Endodermal cell (in vitro differentiated cells): Measurements from ENCODE around the gene DCTN4. TPM values are rescaled to one million over a fixed set of nuclear protein-coding genes. Genes with fewer than 3 reads are reported as not detected.

ENCODE experiments used
- DNase-seq: peaks from one replicate; pipeline ENCODE4 v3.0.0-alpha.2; 2017
- H3K27ac ChIP-seq: 2 replicates; pipeline ENCODE4 v1.5.1; 2013; ENCODE audit warnings: mild to moderate bottlenecking, low read depth, low read length, moderate library complexity
- H3K27me3 ChIP-seq: 2 replicates; pipeline ENCODE4 v1.6.1; 2013; ENCODE audit warnings: mild to moderate bottlenecking, low read length, moderate library complexity; ENCODE audit not compliant: insufficient read depth, control insufficient read depth, poor library complexity, severe bottlenecking
- H3K36me3 ChIP-seq: 2 replicates; pipeline ENCODE4 v1.7.0; 2013; ENCODE audit warnings: mild to moderate bottlenecking, low read length, moderate library complexity; ENCODE audit not compliant: control insufficient read depth, insufficient read depth
- H3K4me1 ChIP-seq: one replicate; pipeline ENCODE4 v1.7.0; 2013; ENCODE audit warnings: low read length; ENCODE audit not compliant: control insufficient read depth, insufficient read depth
- H3K4me3 ChIP-seq: 2 replicates; pipeline ENCODE4 v1.5.1; 2013; ENCODE audit warnings: mild to moderate bottlenecking, low read length, moderate library complexity
- H3K9ac ChIP-seq: 2 replicates; pipeline ENCODE4 v1.6.1; 2013; ENCODE audit warnings: mild to moderate bottlenecking, low read length, moderate library complexity; ENCODE audit not compliant: poor library complexity, severe bottlenecking; ENCODE audit errors: extremely low read depth
- H3K9me3 ChIP-seq: 2 replicates; pipeline ENCODE4 v1.6.1; 2013; ENCODE audit warnings: mild to moderate bottlenecking, low read length, moderate library complexity; ENCODE audit not compliant: control insufficient read depth
- H3K27ac Mint-ChIP-seq: 2 replicates; pipeline ENCODE4 v1.8.0; 2020; ENCODE audit warnings: mixed read lengths
- H3K27me3 Mint-ChIP-seq: 2 replicates; pipeline ENCODE4 v1.8.0; 2021; ENCODE audit warnings: mild to moderate bottlenecking, mixed read lengths; ENCODE audit not compliant: insufficient read depth
- H3K36me3 Mint-ChIP-seq: 2 replicates; pipeline ENCODE4 v1.8.0; 2020; ENCODE audit warnings: low read depth, mixed read lengths
- H3K4me1 Mint-ChIP-seq: 2 replicates; pipeline ENCODE4 v1.8.0; 2020; ENCODE audit warnings: mixed read lengths
- H3K4me3 Mint-ChIP-seq: 2 replicates; pipeline ENCODE4 v1.8.0; 2020; ENCODE audit warnings: mild to moderate bottlenecking, moderate library complexity, mixed read lengths
- H3K9me3 Mint-ChIP-seq: 2 replicates; pipeline ENCODE4 v1.8.0; 2020; ENCODE audit warnings: mild to moderate bottlenecking, mixed read lengths
- CTCF ChIP-seq: fragments of 200-600 bp; sonication (generic); conservative IDR thresholded peaks from 2 replicates; pipeline ENCODE4 v1.5.0; 2021; ENCODE audit warnings: antibody characterized with exemption, mild to moderate bottlenecking
- WGBS, 2 experiments: methylation state at CpG; one replicate each; pipeline versions ENCODE4 v1.1.5 to v1.1.7; 2013; ENCODE audit warnings: missing lambda C conversion rate in 2 of 2, mixed read lengths in 1 of 2; ENCODE audit not compliant: insufficient coverage in 1 of 2, insufficient read length in 1 of 2; 5-methylcytosine and 5-hydroxymethylcytosine counted together
- total RNA-seq, 2 donors: library from RNA; stranded (reverse); fragmentation: NEBNext Ultra II Directional in 1 of 2; extraction: Animal tissue kit (Norgen Biotek cat#: 25700) in 1 of 2; gene quantifications; 2 replicates in 1 of 2; 3 replicates in 1 of 2; pipeline ENCODE4 v1.2.1, GENCODE V29; 2021

Gene DCTN4
- total RNA-seq, 2 donors from 2014 or later: 51.5 to 64.3 TPM

GRCh38 chr5:150729859-150730258 lies 29.0 kb downstream of the DCTN4 start:
- H3K4me3 ChIP-seq: no peak overlapping the region
- Mint-ChIP-seq H3K9me3 (peaks cover 7% of the 10 kb centered on the region), H3K36me3 (peaks cover 58% of the 10 kb centered on the region), H3K27ac (no peak overlapping the region), H3K27me3 (no peaks in the 10 kb centered on the region), H3K4me1 (no peaks in the 10 kb centered on the region), H3K4me3 (no peak overlapping the region)
- no peaks in the 10 kb centered on the region for H3K27me3 ChIP-seq
- H3K27ac ChIP-seq: no peak overlapping the region
- 91% methylated on average over 4 of the region's 4 CpGs; no CpG with 5 or more reads in 1 of the 2 experiments for whole genome bisulfite sequencing, 2 experiments
- H3K4me1 ChIP-seq: no peaks in the 10 kb centered on the region
- no peak for TF ChIP-seq CTCF
- H3K9ac ChIP-seq: no peak overlapping the region
- peaks cover 82% of the 10 kb centered on the region for H3K36me3 ChIP-seq
- DNase-seq: no peak
- H3K9me3 ChIP-seq: peaks cover under 1% of the 10 kb centered on the region

- 100% methylated on average over 1 of the region's 2 CpGs; no CpG with 5 or more reads in 1 of the 2 experiments for WGBS, 2 experiments
- Histone ChIP-seq H3K4me3 (no peak overlapping the region), H3K9ac (no peak overlapping the region), H3K27ac (no peak overlapping the region), H3K4me1 (no peaks in the 10 kb centered on the region), H3K9me3 (no peaks in the 10 kb centered on the region), H3K36me3 (peaks cover 89% of the 10 kb centered on the region), H3K27me3 (no peaks in the 10 kb centered on the region)
- no peaks in the 10 kb centered on the region for H3K27me3 Mint-ChIP-seq
- H3K27ac Mint-ChIP-seq: no peak overlapping the region
- H3K9me3 Mint-ChIP-seq: no peaks in the 10 kb centered on the region
- DNase-seq: no peak
- no peak overlapping the region for H3K4me3 Mint-ChIP-seq
- no peaks in the 10 kb centered on the region for H3K4me1 Mint-ChIP-seq
- H3K36me3 Mint-ChIP-seq: peaks cover 54% of the 10 kb centered on the region
- no peak for TF ChIP-seq CTCF
Observed at GRCh38 chr5:150723845-150724244, 35.0 kb downstream of the DCTN4 start.

GRCh38 chr5:150710165-150710564 lies 48.7 kb downstream of the DCTN4 start:
- no peak overlapping the region for H3K4me3 ChIP-seq
- Mint-ChIP-seq H3K4me3 (no peak overlapping the region), H3K27ac (no peak overlapping the region), H3K27me3 (no peaks in the 10 kb centered on the region), H3K9me3 (no peaks in the 10 kb centered on the region), H3K36me3 (peaks cover 37% of the 10 kb centered on the region), H3K4me1 (peaks cover 26% of the 10 kb centered on the region)
- no peaks in the 10 kb centered on the region for H3K9me3 ChIP-seq
- peaks cover 58% of the 10 kb centered on the region for H3K36me3 ChIP-seq
- WGBS, 2 experiments: 57 to 73% methylated on average over 1 to 2 of the region's 2 CpGs
- H3K27ac ChIP-seq: no peak overlapping the region
- H3K4me1 ChIP-seq: peaks cover 10% of the 10 kb centered on the region
- DNase-seq: no peak
- H3K9ac ChIP-seq: no peak overlapping the region
- TF ChIP-seq CTCF: peak; percentile 65
- H3K27me3 ChIP-seq: no peaks in the 10 kb centered on the region
